HG03442 (cell line): ENCODE results near the gene DNMT3B.
A peak's percentile ranks its signal among the peaks of the same experiment; 100 is the strongest.
"Not testable (repeated sequence)": the region's sequence is repeated elsewhere in the genome, so short reads cannot be mapped to it uniquely, and the experiment has no call there.

ENCODE experiments used
- ATAC-seq: cut with Tn5 transposase; IDR thresholded peaks from one replicate; pipeline ENCODE4 v1.9.1; 2021; ENCODE audit warnings: mild to moderate bottlenecking, moderate library complexity; ENCODE audit not compliant: unreplicated experiment

The DNMT3B gene

DNA sequence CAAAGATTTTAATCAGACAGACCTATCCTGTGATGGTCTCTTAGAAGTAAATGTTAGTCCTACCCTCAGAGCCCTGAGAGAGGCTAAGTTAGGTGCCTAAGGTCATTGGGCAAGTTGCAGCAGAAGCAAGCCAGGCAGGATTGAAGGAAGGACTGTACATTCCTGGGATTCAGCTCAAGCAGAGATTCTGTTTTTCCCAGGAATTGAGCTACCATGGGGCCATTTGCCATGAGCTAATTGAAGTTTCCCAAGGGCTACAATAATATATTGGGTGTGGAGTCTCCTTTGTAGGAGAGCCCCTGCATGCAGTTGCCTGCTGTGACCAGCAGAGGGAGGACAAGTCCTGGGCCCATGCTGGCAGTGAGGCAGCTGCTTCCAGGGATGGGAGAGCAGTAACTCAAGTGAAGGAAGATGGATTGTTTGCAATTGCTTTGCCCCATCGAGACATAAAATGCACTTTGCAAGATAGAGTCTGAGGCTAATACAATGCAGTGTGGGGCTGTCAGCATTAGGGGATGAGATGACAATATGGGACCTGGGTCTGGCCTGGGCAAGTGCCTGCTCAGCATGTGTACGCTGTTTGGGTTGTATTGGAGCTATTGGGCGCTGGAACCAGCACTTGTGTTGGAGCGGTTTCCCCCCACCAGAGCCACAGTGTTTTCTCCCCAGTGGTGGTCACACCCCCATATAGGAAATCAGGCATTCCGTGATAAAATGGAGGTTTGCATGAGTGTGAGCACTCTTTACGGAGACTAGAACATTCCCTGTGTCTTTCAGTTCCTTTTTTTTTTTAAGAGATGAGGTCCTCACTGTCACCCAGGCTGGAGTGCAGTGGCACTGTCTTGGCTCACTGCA is 27.9 kb downstream of the DNMT3B start:
- peak; percentile 44 for ATAC-seq

DNA sequence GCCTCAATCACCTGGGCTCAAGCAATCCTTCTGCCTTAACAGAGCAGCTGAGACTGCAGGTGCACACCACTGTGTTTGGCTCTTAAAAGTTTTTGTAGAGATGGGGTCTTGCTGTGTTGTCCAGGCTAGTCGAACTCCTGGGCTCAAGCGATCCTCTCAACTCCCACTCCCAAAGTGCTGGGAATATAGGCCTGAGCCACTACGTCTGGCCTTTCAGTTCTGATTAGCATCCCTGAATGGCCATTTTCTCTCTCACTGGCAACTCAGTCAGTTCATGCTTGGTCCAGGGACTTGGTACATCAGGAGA is 28.5 kb downstream of the DNMT3B start:
- no peak for ATAC-seq

DNA sequence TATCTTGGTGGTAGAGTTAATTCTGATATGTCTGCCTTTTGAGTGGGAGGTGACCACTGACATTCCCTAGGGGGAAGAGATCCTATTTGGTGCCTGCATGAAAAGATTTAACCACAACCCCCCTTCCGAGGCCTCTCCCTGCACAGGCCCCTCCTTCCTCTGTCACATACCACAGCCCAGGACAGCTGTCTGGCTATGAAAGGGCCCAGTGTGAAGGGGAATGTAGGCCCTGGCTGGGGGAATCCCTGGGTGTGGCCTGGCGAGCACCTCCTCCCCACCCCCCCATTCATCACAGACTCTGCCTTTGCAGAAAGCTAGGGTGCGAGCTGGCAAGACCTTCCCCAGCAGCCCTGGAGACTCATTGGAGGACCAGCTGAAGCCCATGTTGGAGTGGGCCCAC is 30.1 kb downstream of the DNMT3B start:
- ATAC-seq = peak; percentile 75

DNA sequence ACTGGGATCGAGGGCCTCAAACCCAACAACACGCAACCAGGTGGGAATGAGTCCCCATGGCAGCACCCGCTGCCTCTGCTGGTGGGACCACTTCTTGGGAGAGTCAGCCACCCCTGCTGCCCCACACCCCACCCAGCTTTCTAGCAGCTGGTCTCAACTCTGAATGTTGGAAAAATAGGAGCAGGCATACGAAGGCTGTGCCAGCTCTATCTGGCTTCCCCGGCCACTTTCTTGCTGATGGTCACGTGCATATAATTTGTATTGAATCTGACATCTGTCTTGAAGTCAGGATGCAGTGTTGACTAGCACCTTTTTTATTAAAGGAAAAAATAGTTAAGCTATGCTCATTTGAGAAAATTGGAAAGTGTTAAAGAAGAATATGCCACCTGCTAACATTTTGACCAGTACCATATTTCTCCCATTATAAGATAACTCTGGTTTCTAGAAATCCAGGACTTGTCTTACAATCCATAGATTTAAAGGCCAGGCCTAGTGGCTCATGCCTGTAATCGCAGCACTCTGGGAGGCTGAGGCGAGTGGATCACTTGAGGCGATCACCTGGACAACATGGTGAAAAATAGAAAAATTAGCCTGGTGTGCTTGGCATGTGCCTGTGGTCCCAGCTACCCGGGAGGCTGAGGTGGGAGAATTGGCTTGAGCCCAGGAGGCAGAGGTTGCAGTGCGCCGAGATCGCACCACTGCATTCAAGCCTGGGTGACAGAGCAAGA is 30.7 kb downstream of the DNMT3B start:
- ATAC-seq = no peak

DNA sequence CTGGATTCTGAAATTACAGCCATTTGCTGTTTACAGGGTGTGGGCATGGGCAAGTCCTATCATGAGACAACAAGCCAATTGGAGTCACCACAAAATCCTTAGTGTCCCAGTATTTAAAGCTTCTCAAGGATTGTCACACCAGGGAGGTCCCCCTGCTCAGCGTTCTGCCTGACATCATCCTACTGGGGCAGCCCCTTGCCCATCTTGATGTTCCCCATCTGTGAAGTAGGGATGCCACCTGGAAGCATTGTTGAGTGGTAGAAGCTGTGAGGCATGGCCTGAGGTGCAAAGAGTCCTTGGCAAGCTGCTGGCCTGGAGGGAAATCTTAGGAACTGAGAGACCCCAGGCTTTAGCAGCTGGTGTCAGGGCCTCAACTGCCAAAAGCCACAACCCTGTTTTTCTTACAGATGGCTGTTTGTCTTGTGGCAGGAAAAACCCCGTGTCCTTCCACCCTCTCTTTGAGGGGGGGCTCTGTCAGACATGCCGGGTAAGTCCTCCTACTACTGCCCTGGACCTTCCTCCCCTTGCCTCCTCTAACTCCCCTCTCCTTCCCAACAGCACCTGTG is 34.3 kb downstream of the DNMT3B start:
- no peak for ATAC-seq

DNA sequence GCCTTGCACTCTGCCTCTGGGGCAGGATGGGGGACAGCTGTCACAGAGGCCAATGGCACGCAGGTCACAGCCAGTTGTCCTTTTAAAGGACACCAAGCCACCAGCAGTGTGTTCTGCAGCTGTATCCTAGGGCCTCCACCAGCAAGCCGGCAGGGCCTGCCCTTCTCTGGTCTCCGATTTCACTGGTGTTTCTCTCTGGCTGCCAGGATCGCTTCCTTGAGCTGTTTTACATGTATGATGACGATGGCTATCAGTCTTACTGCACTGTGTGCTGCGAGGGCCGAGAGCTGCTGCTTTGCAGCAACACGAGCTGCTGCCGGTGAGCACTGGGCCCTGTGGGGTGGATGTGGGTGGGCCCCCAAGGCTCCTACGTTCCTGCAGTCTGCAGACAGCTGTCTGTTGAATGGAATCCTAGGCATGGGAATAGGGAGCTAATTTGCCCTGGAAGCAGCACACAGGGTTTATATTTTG is 34.8 kb downstream of the DNMT3B start:
- no peak for ATAC-seq

DNA sequence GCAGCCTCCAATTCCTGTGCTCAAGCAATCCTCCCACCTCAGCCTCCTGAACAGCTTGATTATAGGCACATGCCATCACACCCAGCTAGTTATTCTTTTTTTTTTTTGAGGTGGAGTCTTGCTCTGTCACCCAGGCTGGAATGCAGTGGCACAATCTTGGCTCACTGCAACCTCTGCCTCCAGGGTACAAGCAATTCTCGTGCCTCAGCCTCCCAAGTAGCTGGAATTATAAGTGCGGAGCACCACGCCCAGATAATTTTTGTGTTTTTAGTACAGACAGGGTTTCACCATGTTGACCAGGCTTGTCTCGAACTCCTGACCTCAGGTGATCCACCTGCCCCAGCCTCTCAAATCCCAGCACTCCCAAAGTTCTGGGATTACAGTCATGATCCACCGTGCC is 35.4 kb downstream of the DNMT3B start:
- not testable (repeated sequence) for ATAC-seq

DNA sequence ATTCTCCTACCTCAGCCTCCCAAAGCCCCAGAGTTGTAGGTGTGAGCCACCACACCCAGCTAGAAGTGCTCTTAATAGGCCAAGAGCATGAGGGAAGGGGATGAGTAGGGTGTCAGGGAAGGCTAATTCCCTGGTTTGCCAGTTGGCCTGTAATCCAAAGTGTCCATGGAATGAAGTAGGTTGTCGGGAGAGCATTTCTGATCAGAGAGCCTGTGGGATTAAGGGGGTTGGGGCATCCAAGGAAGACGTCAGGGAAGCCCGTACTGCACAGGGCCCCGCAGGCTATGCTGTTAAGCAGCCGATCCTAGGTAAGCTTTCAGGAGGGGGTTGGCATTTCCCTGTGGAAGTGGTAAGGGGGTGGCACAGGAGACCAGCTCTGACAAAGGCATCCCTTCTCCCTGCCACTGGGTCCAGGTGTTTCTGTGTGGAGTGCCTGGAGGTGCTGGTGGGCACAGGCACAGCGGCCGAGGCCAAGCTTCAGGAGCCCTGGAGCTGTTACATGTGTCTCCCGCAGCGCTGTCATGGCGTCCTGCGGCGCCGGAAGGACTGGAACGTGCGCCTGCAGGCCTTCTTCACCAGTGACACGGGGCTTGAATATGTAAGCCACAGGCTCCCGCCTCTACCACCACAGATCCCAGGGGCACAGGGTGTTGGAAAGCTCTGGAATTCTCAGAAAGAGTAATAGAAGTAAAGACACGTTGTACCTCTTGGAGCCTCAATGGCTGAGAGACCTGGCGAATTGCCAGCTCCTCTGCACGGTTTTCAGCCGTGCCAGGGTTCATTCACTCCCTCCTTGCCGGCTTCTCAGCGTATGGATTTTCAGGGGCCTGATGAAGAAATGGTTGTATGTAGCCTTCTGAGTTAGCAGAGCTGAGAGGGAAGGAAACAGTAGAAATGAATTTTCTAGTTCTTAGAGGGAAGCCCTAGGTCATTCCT is 36.1 kb downstream of the DNMT3B start:
- ATAC-seq = no peak

DNA sequence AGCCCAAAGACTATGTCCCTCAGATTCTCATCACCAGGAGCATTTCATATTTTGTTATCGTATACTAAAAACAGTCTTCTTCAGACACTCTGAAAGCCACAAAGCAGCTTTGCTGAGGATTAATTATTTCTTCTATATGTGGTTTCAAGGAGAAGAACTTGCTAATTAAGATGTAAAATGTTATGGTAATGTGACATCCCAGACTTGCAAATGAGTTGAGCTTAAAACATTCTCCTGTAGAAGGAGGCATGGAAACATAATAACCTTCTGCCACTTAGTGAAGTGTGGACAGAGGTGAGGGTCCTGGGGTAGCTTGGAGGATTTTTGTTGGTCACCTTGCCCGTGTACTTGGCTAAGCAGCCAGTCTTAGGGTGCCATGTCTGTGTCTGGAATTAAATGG is 40.9 kb downstream of the DNMT3B start:
- ATAC-seq = no peak

DNA sequence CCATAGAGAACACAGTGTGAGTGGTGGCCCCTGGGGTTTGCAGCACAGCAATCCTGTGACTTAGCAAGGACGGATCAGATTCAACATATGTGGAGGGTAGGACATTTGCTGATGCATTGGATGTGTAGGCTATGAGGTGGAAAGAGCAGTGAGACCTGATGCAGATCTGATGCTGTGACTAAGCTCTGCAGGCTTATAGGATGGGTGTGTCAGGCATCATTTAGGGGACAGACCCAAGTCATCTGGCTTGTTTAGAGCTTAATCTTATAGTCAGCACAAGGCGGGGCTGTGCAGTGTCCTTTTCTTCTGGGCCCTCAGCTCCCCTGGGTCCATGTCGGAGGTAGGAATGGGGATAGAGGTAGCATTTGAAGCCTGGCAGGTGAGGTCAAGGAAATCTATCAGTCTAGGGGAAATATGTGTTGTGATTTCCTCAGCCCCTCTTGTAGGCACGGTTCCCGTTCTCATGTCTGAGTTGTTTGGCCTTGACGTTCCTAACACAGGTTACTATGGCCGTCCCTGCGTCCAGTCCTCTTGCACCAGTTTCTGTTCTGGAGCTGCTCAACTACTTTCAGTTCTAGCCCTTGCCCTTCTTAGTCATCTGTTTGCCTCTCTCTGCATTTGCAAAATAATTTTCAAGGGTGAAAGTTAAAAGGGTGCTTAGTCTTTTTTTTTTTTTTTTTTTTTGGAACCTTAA is 42.0 kb downstream of the DNMT3B start:
- ATAC-seq = no peak

DNA sequence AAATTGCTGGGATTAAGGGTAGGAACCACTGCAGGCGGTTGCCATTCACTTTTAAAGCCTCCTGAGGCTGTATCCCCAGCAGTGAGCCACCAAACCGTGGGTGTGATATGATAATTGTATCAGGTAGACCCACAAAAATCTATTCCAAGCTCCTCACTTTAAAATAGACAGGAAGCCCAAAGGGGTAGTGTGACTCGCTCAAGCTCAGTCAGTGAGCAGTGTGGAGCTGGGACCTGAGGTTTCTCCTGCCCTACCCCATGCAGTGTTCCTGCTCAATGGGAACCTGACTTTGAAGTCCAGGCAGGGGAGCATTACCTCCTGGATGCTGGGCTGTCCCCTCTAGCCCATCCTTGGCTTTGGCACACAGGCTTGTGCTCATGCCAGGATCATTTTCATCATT is 42.6 kb downstream of the DNMT3B start:
- no peak for ATAC-seq

DNA sequence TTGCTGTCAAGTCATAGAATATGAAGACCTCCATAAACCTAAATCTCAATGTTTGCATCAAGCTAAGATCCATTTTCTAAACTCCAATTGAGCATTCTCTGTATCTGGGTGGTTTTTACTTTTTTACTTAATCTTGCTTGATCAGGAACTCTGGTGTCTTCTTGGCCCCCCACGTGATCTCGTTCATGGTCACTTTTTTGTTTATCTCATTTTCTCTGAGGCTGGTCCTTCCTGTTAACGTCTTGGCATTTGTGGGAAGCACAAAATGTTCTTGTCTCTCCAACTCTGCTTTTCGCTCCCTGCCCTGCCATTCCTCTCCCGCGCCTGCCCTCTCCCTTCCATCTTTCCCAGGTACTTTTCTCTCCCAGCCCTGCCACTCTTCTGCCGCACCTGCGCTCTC is 43.5 kb downstream of the DNMT3B start:
- ATAC-seq = no peak

DNA sequence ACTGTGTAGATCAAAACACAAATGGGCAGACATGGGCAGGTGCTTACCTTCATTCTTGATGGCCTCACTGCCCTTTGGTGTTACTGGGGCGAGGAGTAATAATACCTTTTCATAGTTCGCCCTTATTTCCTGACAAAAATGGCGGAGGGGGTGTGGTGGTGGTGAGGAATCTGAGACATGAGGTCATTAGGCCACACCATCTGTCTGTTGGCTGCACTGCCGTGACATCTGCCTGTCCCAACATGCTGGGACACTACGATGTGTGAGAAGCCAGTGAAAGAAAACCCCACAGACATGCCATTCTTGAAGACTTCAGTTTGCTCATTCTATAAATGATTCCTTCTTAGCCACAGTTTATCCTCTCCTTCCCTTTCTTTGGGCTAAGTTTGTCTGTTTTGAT is 44.2 kb downstream of the DNMT3B start:
- ATAC-seq = no peak

DNA sequence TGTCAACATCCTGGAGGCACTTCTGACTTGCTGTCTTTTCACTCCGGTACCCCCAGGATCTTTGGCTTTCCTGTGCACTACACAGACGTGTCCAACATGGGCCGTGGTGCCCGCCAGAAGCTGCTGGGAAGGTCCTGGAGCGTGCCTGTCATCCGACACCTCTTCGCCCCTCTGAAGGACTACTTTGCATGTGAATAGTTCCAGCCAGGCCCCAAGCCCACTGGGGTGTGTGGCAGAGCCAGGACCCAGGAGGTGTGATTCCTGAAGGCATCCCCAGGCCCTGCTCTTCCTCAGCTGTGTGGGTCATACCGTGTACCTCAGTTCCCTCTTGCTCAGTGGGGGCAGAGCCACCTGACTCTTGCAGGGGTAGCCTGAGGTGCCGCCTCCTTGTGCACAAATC is 45.5 kb downstream of the DNMT3B start:
- no peak for ATAC-seq

DNA sequence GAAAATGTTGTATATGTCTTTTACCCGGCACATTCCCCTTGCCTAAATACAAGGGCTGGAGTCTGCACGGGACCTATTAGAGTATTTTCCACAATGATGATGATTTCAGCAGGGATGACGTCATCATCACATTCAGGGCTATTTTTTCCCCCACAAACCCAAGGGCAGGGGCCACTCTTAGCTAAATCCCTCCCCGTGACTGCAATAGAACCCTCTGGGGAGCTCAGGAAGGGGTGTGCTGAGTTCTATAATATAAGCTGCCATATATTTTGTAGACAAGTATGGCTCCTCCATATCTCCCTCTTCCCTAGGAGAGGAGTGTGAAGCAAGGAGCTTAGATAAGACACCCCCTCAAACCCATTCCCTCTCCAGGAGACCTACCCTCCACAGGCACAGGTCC is 46.3 kb downstream of the DNMT3B start:
- ATAC-seq = no peak

DNA sequence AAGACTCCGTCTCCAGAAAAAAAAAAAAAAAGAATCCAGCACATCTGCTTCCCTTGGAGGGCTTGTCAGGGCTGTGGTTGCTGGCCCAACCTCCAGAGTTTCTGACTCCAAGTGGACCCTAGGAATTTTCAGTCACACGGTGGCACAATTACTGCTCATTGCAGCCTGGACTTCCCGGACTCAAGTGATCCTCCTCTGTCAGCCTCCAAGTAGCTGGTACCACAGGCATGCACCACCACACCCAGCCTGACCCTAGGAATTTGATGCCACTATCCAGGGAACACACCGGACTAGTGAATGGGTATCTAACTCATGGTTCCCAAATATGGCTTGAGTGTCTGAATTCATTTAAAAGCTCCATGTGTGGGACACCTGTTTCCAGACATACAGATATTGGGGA is 47.7 kb downstream of the DNMT3B start:
- ATAC-seq = no peak

DNA sequence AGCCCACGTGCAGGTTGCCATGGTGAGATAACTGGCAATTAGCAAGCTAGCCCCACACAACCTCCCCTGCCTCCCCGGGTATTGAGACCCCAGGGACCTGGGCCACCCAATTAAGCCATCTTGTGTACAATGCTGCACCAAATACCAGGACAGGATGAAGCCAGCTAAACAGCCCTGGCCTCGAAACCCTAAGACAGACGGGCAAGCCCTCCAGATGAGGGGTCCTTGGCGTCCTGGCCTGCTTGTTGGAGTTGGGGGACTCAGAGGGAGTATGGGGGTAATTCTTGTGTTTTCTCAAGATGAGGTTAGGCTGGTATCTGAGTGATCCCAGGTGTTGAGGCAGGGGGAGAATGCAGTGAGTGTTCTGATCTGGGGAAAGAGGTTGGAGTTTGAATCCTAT is 48.8 kb downstream of the DNMT3B start:
- ATAC-seq = no peak

DNA sequence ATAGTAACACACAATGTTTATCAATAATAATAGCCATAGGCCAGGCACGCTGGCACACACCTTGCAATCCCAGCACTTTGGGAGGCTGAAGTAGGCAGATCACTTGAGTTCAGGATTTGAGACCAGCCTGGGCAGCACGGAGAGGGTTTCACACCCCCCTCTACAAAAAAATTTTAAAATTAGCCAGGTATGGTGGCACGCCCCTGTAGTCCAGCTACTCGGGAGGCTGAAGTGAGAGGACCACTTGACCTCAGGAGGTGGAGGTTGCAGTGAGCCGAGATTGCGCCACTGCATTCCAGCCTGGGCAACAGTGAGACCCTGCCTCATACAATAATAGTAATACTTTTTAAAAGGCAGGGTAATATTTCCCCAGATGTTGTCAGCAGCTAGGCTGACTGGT is 49.7 kb downstream of the DNMT3B start:
- ATAC-seq = no peak

DNA sequence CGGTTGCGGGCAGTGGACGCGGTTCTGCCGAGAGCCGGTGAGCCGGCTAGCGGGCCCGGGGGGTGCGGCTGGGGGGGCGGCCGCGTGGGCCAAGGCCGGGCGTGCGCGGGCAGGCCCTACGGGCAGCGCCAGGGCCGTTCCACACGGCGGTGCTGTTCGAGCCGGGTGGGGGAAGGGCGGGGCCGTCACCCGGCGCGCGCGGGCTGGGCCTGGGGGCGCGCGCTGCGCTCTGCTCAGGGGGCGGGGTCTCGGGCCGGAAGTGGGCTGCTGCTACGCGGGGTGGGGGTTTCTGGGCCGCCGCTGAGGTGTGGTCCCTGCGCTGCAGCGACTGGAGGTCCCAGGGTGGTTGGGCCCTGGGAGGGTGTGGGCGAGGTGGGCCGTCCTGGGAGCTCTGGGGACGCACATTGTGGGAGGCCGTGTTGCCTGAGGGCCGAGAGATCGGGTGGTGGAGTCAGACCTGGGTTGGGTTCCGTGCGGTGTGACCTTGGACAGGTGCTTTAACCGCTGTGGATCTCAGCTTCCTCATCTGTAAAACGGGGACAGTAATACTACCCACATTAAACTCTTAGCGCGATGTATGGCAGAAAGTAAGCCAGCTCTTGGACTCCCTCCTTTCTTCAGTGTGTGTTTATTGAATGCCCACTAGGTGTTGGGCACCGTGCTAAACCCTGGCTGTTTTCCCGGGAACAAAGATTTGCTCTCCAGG is 58.0 kb downstream of the DNMT3B start:
- ATAC-seq = peak; percentile 48
